Hepatic stellate cell (primary cell): ENCODE results near the gene GPR107.
A peak's percentile ranks its signal among the peaks of the same experiment; 100 is the strongest.

ENCODE experiments used
- DNase-seq: peaks from one replicate; pipeline ENCODE4 v3.0.0; 2011; ENCODE audit warnings: low spot score

GPR107 gene

GRCh38 chr9:130027533-130028365 is 26.0 kb upstream of the GPR107 start:
- DNase-seq: no peak

- no peak for DNase-seq
Measured at GRCh38 chr9:130028493-130029222, 25.0 kb upstream of the GPR107 start.

GRCh38 chr9:130029223-130029973 is 24.3 kb upstream of the GPR107 start:
- no peak for DNase-seq

DNA sequence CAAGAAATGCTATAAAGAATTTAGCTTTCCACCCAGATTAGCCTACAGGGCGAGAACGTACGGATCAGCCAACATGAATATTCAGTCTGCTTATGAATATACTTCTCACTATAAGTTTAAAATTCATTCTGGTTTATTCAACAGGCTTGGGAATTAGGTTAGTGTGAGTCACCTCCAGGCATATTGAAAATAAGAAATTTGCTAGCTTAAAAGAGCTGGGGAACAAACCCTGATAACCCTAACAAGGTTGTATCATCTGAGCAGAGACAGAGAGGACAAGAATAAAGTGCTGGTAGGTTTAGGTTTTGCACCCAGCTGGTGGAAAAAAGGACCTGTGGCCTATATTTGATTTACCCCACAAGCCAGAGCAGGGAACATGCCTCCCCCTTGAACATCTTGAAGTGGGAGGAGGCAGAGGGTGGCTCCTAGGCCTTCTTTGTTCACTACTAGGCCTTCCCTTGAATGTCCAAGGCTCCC is 23.0 kb upstream of the GPR107 start:
- DNase-seq: no peak

- peak; percentile 63 for DNase-seq
Measured at GRCh38 chr9:130034570-130034969, 19.1 kb upstream of the GPR107 start.

GRCh38 chr9:130036099-130036498 is 17.6 kb upstream of the GPR107 start:
- peak; percentile 28 for DNase-seq

GRCh38 chr9:130039528-130040147 is 14.1 kb upstream of the GPR107 start:
- DNase-seq: no peak

- DNase-seq: no peak
Measured at GRCh38 chr9:130040984-130041647, 12.6 kb upstream of the GPR107 start.

GRCh38 chr9:130041648-130042405 is 11.9 kb upstream of the GPR107 start:
- peak; percentile 62 for DNase-seq

GRCh38 chr9:130042406-130042884 is 11.3 kb upstream of the GPR107 start:
- DNase-seq: peak; percentile 44

DNA sequence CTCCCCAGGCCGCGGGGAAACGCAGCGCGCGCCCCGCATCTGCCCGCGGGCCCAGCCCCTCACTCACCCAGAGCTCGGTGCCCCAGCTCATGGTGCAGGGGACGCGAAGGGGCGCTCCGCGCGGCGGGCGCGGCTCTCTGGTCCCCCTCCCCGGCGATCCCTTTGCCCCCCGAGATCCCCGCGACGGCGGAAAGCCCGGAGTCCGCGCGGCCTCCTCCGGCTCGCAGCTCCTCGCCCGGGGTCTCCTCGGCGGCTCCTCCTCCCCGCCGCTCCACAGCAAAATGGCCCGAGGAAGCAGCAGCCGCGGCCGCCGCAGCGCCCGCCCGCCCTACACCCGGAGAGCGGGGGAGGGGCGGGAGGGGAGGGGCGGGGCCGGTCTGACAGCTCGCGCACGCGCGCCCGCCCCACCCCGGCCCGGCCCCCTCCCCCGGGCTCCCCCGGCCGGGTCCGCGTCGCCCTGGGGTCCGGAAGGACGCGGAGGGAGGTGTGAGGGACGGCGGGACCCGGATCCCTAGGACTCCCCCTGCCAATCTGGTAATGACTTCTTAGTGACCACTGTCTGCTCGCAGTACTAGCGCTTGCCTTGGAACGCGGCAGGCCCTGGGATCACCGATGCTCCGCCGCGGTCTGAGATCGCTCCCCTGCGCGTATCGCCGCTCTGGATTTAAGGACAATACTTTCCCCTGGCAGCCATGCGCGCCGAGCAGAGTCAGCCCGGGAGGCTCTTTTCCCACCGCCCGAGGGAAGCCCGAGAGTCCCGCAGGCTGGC is 10.6 kb upstream of the GPR107 start, which contains the start of gene FNBP1:
FNBP1 (minus strand) TSS at position 305 of the 769 bp plus-strand sequence; CDS start at position 91, 214 bp downstream.
- peak; percentile 92 for DNase-seq

DNA sequence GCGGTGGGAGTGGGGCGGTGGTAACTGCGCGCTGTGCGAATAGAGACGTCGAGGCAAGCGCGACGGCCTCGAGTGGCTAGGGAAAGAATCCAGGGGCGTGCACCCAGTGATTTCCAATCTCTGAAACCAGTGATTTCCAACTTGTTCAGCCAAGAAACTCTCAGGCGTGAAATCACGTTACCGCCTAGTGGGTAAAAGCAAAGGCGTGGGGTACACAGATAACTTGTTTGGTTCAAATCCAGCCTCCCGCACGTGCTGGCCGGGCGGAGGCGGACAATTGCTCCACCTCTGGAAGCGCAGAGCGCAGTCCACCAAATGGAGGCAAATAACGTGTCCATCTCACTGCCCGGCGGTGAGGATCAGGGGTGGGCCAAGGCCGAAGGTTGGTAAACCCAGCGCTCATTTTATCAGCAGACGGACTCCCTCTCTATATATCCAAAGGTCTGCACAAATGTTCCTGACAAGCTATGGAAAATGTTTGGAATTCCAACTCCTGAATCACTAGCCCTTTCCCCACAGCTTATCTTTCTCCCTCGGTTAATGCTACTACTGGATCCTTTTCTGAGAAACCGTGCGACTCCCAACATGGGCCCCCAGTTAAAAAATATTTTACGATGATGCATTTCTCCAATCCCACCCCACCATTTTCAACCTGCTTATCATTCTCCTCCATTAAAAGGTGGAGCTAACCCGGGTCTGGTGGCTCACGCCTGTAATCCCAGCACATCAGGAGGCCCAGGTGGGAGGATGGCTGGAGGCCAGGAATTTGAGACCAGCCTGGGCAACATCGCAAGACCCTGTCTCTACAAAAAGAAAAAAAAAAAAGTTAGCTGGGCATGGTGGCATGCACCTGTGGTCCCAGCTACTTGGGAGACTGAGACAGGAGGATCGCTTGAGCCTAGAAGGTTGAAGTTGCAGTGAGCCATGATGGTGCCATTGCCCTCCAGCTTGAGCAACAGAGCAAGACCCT is 9.8 kb upstream of the GPR107 start:
- DNase-seq: peak; percentile 51

DNA sequence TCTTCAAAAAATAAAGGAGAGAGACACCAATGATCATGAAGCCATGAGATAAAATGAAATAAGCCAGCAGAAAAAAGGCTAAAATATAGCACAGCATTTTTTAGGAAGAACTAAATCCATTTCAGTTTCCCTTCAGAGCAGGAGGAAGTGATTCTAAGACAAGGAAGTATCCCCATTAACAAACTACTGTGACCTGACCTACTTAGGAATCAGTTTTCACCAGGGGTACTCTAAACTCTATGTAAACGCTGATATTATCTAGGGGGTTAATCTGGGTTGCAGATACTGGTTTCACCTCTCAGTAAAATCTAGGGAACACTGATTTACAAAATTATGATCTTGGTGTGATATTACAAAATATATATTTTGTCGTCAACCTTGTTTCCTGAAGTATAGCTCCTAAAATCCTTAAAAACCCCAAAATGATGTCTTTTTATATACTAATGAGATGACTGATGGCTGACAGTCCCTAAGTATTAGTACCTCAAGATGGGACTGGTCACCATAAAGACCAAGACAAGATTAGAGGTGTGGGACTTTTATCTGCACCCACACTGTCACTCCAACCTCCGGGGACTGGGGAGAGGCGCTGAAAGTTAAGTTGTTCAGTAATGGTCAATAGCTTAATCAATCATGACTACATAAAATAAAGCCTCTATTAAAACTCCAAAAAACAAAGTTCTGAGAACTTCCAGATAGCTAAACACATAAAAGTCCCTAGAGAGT is 7.8 kb upstream of the GPR107 start:
- no peak for DNase-seq

- no peak for DNase-seq
Measured at GRCh38 chr9:130049431-130050210, 4.1 kb upstream of the GPR107 start.

- DNase-seq: no peak
Measured at GRCh38 chr9:130050462-130050861, 3.2 kb upstream of the GPR107 start.

DNA sequence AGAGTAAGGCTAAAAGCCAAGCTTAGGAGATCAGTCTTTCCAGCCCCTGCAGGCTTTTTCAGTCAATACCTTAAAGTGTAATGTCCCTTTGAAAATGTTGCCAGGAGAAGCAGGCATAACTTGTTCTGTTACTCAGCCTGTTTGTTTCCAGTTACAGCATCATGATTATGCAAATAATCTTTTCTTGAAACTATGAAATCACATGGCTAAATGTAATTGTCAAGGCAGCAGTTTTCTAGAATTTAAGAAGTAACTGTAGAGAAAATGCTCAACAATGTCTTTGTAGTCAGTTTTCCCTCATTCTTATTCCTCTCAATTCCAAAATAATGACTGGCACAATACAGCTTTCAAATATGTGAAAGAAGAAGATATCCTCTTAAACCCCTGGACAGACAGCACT is 1.9 kb upstream of the GPR107 start:
- DNase-seq: no peak

DNA sequence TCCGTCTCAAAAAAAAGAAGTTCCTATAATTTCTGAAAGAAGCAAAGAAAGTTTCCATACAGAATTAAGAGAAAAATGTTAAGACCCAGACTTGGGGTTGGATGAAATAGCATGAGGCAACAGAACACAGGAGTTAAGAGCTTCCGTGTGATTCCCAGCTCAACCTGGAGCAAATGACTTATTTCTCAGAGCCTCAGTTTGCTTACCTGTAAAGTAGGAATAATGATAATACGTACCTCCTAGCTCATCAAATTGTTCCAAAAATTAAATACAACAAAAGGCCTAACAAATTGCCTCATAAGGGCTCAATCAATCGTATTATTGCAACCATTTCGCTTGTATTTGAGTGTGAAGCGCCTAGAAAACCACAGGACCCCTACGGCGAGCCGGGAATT is 600 bp upstream of the GPR107 start:
- no peak for DNase-seq
